Keratinocyte (primary cell): ENCODE data around the gene CPNE9. TPM values are rescaled to one million over a fixed set of nuclear protein-coding genes. Genes with fewer than 3 reads are reported as not detected.

Source experiments
- DNase-seq: peaks from one replicate; pipeline ENCODE4 v3.0.0-alpha.2; 2011; ENCODE audit warnings: low read depth, missing footprints, low spot score
- FAIRE-seq: peaks from 2 replicates; lab custom pipeline; 2011; peaks lifted over from hg19 to GRCh38; lab: Jason Lieb, UNC
- H2AFZ ChIP-seq: 2 replicates; pipeline ENCODE4 v1.6.0; 2012; ENCODE audit warnings: low read length, control low read depth, inconsistent platforms; ENCODE audit not compliant: control insufficient read depth
- H3K27ac ChIP-seq: 2 replicates; pipeline ENCODE4 v1.5.1; 2011; ENCODE audit warnings: low read length; ENCODE audit not compliant: control insufficient read depth, insufficient read depth
- H3K27me3 ChIP-seq: 3 replicates; pipeline ENCODE4 v1.6.0; 2011; ENCODE audit warnings: low read length; ENCODE audit not compliant: control insufficient read depth, insufficient read depth; ENCODE audit errors: extremely low read depth
- H3K36me3 ChIP-seq, 2 experiments: 2 replicates in 1 of 2; 3 replicates in 1 of 2; pipeline ENCODE4 v1.5.1; 2011; ENCODE audit warnings: low read length in 2 of 2, mild to moderate bottlenecking in 1 of 2; ENCODE audit not compliant: control insufficient read depth in 2 of 2, insufficient read depth in 2 of 2; ENCODE audit errors: extremely low read depth in 1 of 2
- H3K4me1 ChIP-seq: 3 replicates; pipeline ENCODE4 v1.5.1; 2011; ENCODE audit warnings: low read length; ENCODE audit not compliant: control insufficient read depth, insufficient read depth; ENCODE audit errors: extremely low read depth
- H3K4me2 ChIP-seq: 3 replicates; pipeline ENCODE4 v1.6.0; 2011; ENCODE audit warnings: low read depth, low read length; ENCODE audit not compliant: control insufficient read depth, insufficient read depth; ENCODE audit errors: extremely low read depth
- H3K4me3 ChIP-seq, 3 experiments: fragments of 200-600 bp in 1 of 3; sonication (generic) in 1 of 3; 2 replicates in 2 of 3; 3 replicates in 1 of 3; pipeline ENCODE4 v1.5.1; 2011 to 2016; ENCODE audit warnings: low read length in 3 of 3, mild to moderate bottlenecking in 3 of 3, control low read depth in 2 of 3, inconsistent platforms in 1 of 3, low read depth in 1 of 3, mixed read lengths in 1 of 3, mixed run types in 1 of 3, moderate library complexity in 1 of 3; ENCODE audit not compliant: control insufficient read depth in 2 of 3, insufficient read depth in 2 of 3; ENCODE audit errors: extremely low read depth in 1 of 3
- H3K79me2 ChIP-seq: 2 replicates; pipeline ENCODE4 v1.6.0; 2012; ENCODE audit warnings: low read length; ENCODE audit not compliant: control insufficient read depth, insufficient read depth
- H3K9ac ChIP-seq: 3 replicates; pipeline ENCODE4 v1.6.0; 2011; ENCODE audit warnings: low read length; ENCODE audit not compliant: control insufficient read depth, insufficient read depth; ENCODE audit errors: extremely low read depth
- H3K9me1 ChIP-seq: 3 replicates; pipeline ENCODE4 v1.6.0; 2011; ENCODE audit warnings: low read length; ENCODE audit not compliant: control insufficient read depth, insufficient read depth; ENCODE audit errors: extremely low read depth
- H3K9me3 ChIP-seq: 2 replicates; pipeline ENCODE4 v1.5.1; 2012; ENCODE audit warnings: low read depth, low read length; ENCODE audit not compliant: control insufficient read depth
- H4K20me1 ChIP-seq: 3 replicates; pipeline ENCODE4 v1.6.0; 2011; ENCODE audit warnings: low read length; ENCODE audit not compliant: control insufficient read depth, insufficient read depth; ENCODE audit errors: extremely low read depth
- EZH2 ChIP-seq: IDR thresholded peaks from one replicate; pipeline ENCODE4 v1.6.1; 2012; ENCODE audit warnings: inconsistent platforms, mild to moderate bottlenecking, low read length, moderate library complexity
- dilution Hi-C: fragments of 300-500 bp; cut with MboI; formaldehyde crosslinking; loops from one replicate; pipeline ENCODE4 v1.7.0; 2020; ENCODE audit warnings: low sequenced_read_pairs; ENCODE audit not compliant: extremely low pct_ligation_motif_present
- polyA plus RNA-seq, 5 experiments: library from polyadenylated mRNA; depleted of rRNA in 3 of 5; stranded (reverse) in 3 of 5; stranded (forward) in 1 of 5; unstranded in 1 of 5; fragments of >200 nt; gene quantifications; 1 replicate in 1 of 5; 2 replicates in 3 of 5; 3 replicates in 1 of 5; pipeline versions ENCODE4 v1.2.1 to v1.2.3, GENCODE V29; 2011 to 2012; ENCODE audit warnings: missing spikeins in 2 of 5, low read depth in 1 of 5, low replicate concordance in 1 of 5
- TF ChIP-seq, protein P1 (sequence below), 3 experiments: IDR thresholded peaks in 1 of 3; conservative IDR thresholded peaks in 1 of 3; optimal IDR thresholded peaks in 1 of 3; 2 replicates in 2 of 3; 3 replicates in 1 of 3; pipeline versions ENCODE3 to v1.5.1; 2011; ENCODE audit warnings: low read length in 3 of 3, mild to moderate bottlenecking in 3 of 3, moderate library complexity in 2 of 3, control low read depth in 1 of 3, inconsistent platforms in 1 of 3; ENCODE audit not compliant: insufficient read depth in 2 of 3; ENCODE audit errors: extremely low read depth in 1 of 3

Gene CPNE9
- polyA plus RNA-seq, 1 donor (not counting 4 experiments of a cell fraction or from before 2014, with no cell fraction given), result not detected

- Histone ChIP-seq H3K4me3 (peak overlapping the region; percentile 73 to 95 (median 82)), H3K36me3 (peaks cover 16% of the 10 kb centered on the region in 2 experiments), H3K9ac (peak overlapping the region; percentile 98), H2AFZ (peak overlapping the region; percentile 96), H3K27ac (peak overlapping the region; percentile 97), H3K9me1 (no peaks in the 10 kb centered on the region), H3K79me2 (peaks cover 42% of the 10 kb centered on the region), H3K27me3 (no peaks in the 10 kb centered on the region), H3K4me2 (peak overlapping the region; percentile 100), H4K20me1 (peaks cover 6% of the 10 kb centered on the region), H3K9me3 (no peaks in the 10 kb centered on the region), H3K4me1 (peaks cover 15% of the 10 kb centered on the region)
- dilution Hi-C loops, result no loop called here
- no peak for DNase-seq
- FAIRE-seq, result no peak
- TF ChIP-seq EZH2, result no peak
- TF ChIP-seq, protein P1, sequence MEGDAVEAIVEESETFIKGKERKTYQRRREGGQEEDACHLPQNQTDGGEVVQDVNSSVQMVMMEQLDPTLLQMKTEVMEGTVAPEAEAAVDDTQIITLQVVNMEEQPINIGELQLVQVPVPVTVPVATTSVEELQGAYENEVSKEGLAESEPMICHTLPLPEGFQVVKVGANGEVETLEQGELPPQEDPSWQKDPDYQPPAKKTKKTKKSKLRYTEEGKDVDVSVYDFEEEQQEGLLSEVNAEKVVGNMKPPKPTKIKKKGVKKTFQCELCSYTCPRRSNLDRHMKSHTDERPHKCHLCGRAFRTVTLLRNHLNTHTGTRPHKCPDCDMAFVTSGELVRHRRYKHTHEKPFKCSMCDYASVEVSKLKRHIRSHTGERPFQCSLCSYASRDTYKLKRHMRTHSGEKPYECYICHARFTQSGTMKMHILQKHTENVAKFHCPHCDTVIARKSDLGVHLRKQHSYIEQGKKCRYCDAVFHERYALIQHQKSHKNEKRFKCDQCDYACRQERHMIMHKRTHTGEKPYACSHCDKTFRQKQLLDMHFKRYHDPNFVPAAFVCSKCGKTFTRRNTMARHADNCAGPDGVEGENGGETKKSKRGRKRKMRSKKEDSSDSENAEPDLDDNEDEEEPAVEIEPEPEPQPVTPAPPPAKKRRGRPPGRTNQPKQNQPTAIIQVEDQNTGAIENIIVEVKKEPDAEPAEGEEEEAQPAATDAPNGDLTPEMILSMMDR (optimal IDR thresholded peaks at IDR 0.05 in 1 of 3, IDR thresholded peaks at IDR 0.05 in 1 of 3, conservative IDR thresholded peaks at IDR 0.05 in 1 of 3; ENCODE audit: extremely low read depth in 1 of 3, insufficient read depth in 2 of 3, low read length in 3 of 3), result no peak
Measured at GRCh38 chr3:9732080-9732739, 28.6 kb downstream of the CPNE9 start.

- no peak overlapping the region for H2AFZ ChIP-seq
Measured at GRCh38 chr3:9732740-9733115, 29.1 kb downstream of the CPNE9 start.

More at GRCh38 chr3:9732740-9733115, 29.1 kb downstream of the CPNE9 start:
- no peaks in the 10 kb centered on the region for H3K9me3 ChIP-seq
- H3K36me3 ChIP-seq, result peaks cover 19 to 21% of the 10 kb centered on the region in 2 experiments
- H3K4me2 ChIP-seq, result peak overlapping the region; percentile 100
- H3K79me2 ChIP-seq, result peaks cover 44% of the 10 kb centered on the region
- H3K27me3 ChIP-seq, result no peaks in the 10 kb centered on the region
- no peaks in the 10 kb centered on the region for H3K9me1 ChIP-seq
- H3K27ac ChIP-seq, result peak overlapping the region; percentile 97
- dilution Hi-C loops, result no loop called here
- DNase-seq (no peak), FAIRE-seq (no peak)
- H3K9ac ChIP-seq, result peak overlapping the region; percentile 98
- peaks cover 8% of the 10 kb centered on the region for H4K20me1 ChIP-seq
- H3K4me3 ChIP-seq, result peak overlapping the region; percentile 73 to 95 (median 82)
- TF ChIP-seq, protein P1 (optimal IDR thresholded peaks at IDR 0.05 in 1 of 3, IDR thresholded peaks at IDR 0.05 in 1 of 3, conservative IDR thresholded peaks at IDR 0.05 in 1 of 3; ENCODE audit: extremely low read depth in 1 of 3, insufficient read depth in 2 of 3, low read length in 3 of 3), result peak; percentile 11 to 40 (median 16)
- TF ChIP-seq EZH2, result no peak
- peaks cover 15% of the 10 kb centered on the region for H3K4me1 ChIP-seq
